Kidney capillary endothelial cell (primary cell): ENCODE data around the gene CAMK2D.
"Not testable (repeated sequence)": the region's sequence is repeated elsewhere in the genome, so short reads cannot be mapped to it uniquely, and the experiment has no call there.

ENCODE experiments used
- DNase-seq: peaks from one replicate; pipeline ENCODE4 v3.0.0-alpha.2; 2018; ENCODE audit warnings: low spot score

Gene CAMK2D

DNA sequence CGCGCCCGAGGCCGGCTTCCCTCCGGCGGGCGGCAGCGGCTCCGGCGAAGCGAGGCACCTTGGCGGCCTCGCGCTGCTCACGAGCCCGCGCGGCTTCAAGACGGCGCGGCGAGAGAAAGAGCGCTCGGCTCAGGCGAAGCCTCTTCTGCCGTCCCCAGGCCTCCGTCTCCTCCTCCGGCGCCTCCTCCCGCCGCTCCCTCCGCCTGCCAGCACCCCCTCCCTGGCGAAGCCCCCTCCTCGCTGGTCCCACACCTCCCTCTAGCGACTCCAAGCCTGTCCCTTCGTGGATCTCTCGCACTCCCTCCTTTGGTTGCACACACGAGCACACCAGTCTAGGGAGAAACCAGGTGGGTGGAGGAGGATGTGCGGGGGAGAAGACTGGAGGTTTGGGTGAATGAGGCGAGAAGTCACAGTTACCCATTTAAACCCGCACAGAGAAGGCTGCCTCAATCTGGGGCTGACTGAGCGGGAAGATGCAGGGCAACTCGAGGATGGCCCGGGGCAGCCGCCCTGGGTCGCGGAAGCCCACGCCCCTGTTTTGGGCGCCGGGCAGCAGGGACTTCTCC, at the start of gene CAMK2D:
Gene CAMK2D (minus strand): TSS at position 119 of the 566 bp plus-strand sequence. CDS start 670 bp downstream, outside the sequence.
- no peak for DNase-seq

DNA sequence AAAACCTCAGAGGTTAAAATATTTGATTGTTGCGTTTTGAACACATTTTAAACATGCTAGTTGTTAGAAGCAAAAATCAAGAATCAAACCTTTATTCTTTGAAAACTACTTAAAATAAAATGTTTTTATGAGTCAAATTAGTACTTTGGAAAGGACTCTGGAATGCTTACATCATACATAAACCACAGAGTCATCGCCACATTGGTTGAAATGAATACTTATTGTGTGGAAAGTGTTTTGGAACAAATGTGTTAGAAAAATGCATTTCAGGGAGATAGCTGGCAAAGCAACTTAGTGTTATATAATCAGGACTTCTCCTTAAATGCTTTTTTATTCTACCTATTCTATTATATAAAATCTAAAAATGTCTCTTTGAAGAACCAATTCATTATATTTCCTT, 49.4 kb upstream of the CAMK2D start:
- DNase-seq, result no peak

GRCh38 chr4:113809311-113809710, 47.8 kb upstream of the CAMK2D start:
- DNase-seq, result no peak

DNA sequence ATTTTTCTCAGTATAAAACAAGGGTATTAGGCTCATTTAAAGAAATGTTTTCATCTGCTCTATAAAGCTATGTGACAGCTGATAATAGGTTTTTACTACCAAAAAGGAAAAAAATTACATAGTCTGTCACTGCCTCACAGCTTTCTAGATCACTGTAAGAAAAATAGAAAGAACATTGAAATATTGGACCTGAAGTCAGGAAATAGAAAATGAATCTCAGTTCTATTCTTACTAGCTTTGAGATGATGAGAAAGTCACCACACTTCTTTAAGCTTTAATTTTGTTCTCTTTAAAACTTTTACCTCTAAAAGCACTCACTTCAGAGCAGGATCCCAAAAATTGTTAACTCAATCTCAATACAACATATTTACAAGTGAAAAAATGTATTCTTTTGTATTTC, 45.3 kb upstream of the CAMK2D start:
- no peak for DNase-seq

- no peak for DNase-seq
These were observed 40.3 kb upstream of the CAMK2D start for GRCh38 chr4:113801882-113802281.

DNA sequence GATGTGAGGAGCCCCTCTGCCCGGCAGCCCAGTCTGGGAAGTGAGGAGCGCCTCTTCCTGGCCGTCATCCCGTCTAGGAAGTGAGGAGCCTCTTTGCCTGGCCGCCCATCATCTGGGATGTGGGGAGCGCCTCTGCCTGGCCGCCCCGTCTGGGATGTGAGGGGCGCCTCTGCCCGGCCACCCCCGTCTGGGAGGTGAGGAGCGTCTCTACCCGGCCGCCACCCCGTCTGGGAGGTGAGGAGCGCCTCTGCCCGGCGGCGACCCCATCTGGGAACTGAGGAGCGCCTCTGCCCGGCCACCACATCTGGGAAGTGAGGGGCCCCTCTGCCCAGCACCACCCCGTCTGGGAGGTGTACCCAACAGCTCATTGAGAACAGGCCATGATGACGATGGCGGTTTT, 34.8 kb upstream of the CAMK2D start:
- not testable (repeated sequence) for DNase-seq

DNA sequence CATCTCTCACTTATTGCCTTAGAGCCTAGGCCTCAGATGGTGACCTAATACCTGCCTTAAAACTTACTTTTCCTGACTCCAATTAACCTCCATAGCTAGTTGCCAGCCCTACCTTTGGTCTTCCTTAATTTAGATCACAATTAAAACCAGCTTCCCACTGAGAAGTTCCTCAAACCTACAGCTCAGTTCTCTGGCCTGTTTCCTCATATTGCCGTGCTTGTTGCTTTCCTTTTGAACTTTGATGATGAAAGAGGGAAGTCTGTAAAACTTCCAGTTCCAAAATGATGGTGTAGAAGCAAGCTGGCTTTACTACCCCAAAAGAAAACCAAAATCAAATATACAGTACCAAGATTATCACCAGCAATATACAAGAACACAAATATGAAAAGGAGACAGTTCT, 28.9 kb upstream of the CAMK2D start:
- no peak for DNase-seq

- DNase-seq, result no peak
These were observed 27.4 kb upstream of the CAMK2D start for GRCh38 chr4:113788888-113789287.

DNA sequence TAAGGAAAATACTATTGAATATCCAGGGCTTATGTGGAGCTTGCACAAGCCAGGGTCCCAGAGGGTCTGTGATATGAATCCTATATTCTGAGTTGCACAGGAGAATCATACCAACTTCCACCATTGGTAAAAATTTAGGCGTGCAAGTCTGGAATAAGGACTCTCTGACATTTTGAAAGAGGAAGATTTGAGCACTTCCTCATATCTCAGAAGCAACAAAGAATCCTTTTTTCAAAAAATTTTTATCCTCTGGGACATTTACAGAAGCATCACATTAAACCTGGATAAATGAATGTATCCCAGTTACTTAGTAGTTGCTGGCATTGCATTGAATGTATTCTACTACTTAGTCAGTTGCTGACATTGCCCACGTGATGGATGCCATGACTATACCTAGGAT, 24.2 kb upstream of the CAMK2D start:
- no peak for DNase-seq

GRCh38 chr4:113784497-113785250, 23.1 kb upstream of the CAMK2D start:
- peak; percentile 73 for DNase-seq

DNA sequence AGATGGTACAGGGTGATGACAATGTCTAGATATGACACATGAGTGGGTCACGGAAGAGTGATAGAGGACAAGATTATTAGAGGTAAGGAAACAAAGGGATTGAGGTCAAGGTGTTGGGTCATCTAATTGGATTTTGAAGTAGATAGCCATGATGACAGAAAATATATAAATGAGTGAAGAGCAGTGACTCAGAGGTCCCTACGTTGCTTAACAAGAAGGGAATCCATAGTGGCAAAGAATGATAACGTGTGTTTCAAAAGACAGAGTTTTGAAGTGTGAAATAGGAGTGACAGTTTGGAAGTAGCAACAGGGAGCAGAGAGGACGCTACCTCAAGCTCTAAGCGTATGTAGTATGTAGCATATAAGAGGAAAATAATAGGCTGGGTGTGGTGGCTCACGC, 22.2 kb upstream of the CAMK2D start:
- no peak for DNase-seq

DNA sequence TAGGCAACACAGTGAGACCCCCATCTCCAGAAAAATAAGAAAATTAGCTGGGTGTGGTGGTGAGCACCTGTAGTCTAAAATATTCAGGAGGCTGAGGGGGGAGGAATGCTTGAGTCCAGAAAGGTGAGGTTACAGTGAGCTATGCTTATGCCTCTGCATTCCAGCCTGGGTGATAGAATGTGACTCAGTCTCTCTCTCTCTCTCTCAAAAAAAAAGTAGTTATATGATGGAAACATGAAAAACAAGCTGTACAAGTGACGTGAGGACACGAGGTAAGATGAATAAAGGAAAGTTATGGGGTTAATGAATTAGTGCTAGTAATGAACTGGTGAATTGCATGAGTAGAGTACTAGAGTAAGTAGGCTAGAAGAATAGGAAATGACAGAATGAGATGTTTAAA, 21.8 kb upstream of the CAMK2D start:
- DNase-seq, result no peak

DNA sequence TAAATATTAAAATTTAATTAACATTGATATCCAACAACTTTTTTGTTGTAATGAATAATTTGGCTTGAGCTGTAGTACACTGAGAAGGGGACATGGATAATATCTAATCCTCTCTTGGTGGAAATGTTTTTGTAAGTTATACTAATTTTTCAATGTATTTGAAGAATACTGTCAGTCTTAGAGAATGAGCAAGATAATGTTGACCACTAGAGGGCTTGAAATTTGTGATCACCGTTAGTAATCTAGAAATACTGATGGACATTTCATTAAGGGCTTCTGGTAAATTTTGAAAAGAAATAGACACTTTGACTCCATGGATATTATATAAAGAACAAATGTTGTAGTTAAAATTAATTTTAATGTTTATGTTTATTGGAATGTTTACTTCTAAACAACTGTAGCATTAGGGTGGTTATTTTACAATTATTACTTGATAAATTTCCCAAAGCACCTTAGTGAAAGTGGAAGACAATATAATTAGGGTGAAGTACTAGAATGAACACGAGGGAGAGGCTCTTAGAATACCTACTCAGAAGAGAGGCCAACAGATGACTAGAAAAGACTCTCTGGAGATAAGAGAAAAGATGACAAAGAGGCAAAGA, 20.0 kb upstream of the CAMK2D start:
- peak; percentile 38 for DNase-seq

DNA sequence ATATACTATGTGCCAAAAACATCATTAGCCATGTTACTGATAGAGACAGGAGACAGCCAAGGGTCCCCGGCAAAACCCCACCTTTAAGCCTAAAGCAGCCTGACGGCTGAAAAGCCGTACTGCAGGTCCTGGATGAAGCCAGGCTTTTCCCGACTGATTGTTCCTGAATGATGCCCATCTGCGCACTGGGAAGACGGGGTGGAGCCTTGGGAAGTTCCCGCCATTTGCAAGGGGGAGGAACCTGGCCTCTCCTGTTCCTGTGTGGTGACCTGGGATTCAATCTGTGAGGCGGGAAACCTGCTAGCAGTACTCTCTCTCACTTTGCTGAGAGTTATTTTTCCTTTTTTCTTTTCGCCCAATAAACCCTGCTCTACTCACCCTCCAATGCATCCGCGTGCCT, 15.1 kb upstream of the CAMK2D start:
- no peak for DNase-seq

GRCh38 chr4:113776016-113776415, 14.5 kb upstream of the CAMK2D start:
- no peak for DNase-seq

DNA sequence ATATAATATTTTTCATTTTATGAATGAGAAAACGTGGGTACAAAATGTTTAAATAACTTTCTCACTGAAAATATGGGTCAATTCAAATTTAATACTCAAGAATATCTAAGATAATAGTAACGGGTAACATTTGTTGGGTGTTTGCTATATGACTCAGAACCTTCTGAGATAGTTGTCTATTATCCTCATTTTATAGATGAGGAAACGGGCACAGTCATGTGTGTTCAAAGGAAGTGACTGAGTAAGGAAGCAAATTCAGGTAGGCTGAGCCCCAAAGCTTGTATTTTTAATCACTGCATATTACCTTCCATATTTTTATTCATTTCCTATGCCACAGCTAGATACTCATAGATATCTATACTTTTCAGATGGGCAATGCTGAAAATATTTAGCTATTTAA, 12.2 kb upstream of the CAMK2D start:
- DNase-seq, result no peak

- no peak for DNase-seq
These were observed 11.5 kb upstream of the CAMK2D start for GRCh38 chr4:113773014-113773413.

DNA sequence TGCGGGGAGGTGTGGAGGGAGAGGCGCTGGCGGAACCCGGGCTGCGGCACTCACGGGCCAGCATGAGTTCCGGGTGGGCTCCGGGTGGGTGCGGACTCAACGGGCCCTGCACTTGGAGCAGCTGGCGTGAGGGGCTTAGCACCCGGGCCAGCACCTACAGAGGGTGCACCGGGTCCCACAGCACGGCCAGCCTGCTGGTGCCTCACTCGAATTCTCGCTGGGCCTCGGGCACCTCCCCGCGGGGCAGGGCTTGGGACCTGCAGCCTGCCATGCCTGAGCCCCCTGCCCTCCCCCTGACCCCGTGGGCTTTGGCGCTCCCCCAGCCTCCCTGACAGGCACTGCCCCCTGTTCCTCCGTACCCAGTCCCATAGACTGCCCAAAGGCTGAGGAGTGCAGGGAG, 10.8 kb upstream of the CAMK2D start:
- DNase-seq, result no peak

GRCh38 chr4:113769744-113770143, 8.2 kb upstream of the CAMK2D start:
- no peak for DNase-seq

GRCh38 chr4:113768952-113769351, 7.4 kb upstream of the CAMK2D start:
- DNase-seq, result no peak

- DNase-seq, result no peak
These were observed 5.3 kb upstream of the CAMK2D start for GRCh38 chr4:113766882-113767281.

GRCh38 chr4:113764720-113765264, 3.3 kb upstream of the CAMK2D start:
- no peak for DNase-seq

DNA sequence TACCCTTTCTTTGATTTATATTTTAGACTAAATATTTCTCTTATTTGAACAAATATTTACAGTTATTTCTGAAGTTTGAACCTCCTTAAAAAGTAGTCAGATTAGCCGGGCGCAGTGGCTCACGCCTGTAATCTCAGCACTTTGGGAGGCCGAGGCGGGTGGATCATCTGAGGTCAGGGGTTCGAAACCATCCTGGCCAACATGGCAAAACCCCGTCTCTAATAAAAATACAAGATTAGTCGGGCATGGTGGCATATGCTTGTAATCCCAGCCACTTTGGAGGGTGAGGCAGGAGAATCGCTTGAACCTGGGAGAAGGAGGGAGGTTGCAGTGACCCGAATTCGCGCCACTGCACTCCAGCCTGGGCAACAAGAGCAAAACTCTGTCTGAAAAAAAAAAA, 2.4 kb upstream of the CAMK2D start:
- DNase-seq, result not testable (repeated sequence)

DNA sequence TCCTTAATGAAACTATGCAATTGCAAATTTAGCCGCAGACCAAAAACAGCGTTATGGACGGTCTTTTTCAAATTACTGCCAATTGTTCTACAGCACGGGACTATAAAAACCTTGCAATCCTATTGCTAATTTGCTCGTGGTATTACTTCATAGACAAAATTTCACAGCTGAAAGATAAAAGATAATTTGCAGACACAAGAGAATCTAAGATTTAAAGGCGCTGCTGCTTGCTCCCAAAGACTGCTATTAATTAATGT, 1.4 kb upstream of the CAMK2D start:
- no peak for DNase-seq
